ENCODE results near the gene CPA5. TPM values are rescaled to one million over a fixed set of nuclear protein-coding genes. Genes with fewer than 3 reads are reported as not detected.

Gene CPA5
- total and polyA plus RNA-seq, 10 of the 15 experiments (the other 5 are each of a cell fraction or from before 2014, with no cell fraction given), result 0.06 to 0.52 (median 0.29) TPM; not detected in 2

DNA sequence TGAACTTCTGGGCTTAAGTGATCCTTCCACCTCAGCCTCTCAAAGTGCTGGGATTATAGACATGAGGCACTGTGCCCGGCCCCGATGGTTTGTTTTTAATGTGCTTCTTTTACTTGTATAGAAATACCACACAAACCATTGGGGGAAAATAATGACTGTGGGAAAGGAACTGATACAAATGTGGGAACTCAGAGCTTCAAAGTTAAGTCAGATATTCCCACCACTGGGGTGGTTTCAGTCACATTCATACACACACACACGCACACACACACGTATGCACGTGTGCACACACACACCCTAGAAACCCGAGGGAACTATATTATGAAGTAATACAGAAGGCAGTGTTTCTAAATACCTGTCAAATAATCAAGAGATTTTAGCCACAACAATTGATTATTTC lies 34.6 kb upstream of the CPA5 start (continued):
- TF ChIP-seq, protein P1, sequence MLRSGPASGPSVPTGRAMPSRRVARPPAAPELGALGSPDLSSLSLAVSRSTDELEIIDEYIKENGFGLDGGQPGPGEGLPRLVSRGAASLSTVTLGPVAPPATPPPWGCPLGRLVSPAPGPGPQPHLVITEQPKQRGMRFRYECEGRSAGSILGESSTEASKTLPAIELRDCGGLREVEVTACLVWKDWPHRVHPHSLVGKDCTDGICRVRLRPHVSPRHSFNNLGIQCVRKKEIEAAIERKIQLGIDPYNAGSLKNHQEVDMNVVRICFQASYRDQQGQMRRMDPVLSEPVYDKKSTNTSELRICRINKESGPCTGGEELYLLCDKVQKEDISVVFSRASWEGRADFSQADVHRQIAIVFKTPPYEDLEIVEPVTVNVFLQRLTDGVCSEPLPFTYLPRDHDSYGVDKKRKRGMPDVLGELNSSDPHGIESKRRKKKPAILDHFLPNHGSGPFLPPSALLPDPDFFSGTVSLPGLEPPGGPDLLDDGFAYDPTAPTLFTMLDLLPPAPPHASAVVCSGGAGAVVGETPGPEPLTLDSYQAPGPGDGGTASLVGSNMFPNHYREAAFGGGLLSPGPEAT (IDR thresholded peaks at IDR 0.05; ENCODE audit: low read depth), result peak; percentile 36; the same call in 1 of the 2 replicates
- TF ChIP-seq CHD1 (IDR thresholded peaks at IDR 0.05; ENCODE audit: low read depth, low read length), result no peak
- TF ChIP-seq GATAD2B (conservative IDR thresholded peaks at IDR 0.05; ENCODE audit: low read depth), result peak; percentile 58; the same call in 1 of the 2 replicates
- TF ChIP-seq KAT2A (conservative IDR thresholded peaks at IDR 0.05; ENCODE audit: control insufficient read depth, low read depth, low read length), result no peak
- no peak for TF ChIP-seq NFYA (IDR thresholded peaks at IDR 0.05; ENCODE audit: borderline replicate concordance, low read depth, low read length)
- no peak for TF ChIP-seq RCOR1 (conservative IDR thresholded peaks at IDR 0.05; ENCODE audit: low read depth, low read length)
- TF ChIP-seq GABPA (IDR thresholded peaks at IDR 0.05; ENCODE audit: low read depth), result 0 out of 2 replicates have a peak, but pooled peaks have one; percentile 44
- TF ChIP-seq FOXM1 (IDR thresholded peaks at IDR 0.05; ENCODE audit: low read depth, low read length), result peak; percentile 73; the same call in 1 of the 2 replicates
- TF ChIP-seq SRF (IDR thresholded peaks at IDR 0.05; ENCODE audit: low read depth in 2 of 2, low read length in 2 of 2), result no peak
- 0 out of 2 replicates have a peak, but pooled peaks have one; percentile 11 for TF ChIP-seq RAD51 (IDR thresholded peaks at IDR 0.05)
- TF ChIP-seq FOXK2 (IDR thresholded peaks at IDR 0.05), result no peak
- no peak for TF ChIP-seq ZNF384 (IDR thresholded peaks at IDR 0.05; ENCODE audit: borderline replicate concordance, low read depth, low read length)
- TF ChIP-seq SMC3 (IDR thresholded peaks at IDR 0.05; ENCODE audit: borderline replicate concordance, low read length), result peak; percentile 10; the same call in 1 of the 2 replicates
- TF ChIP-seq YY1 (IDR thresholded peaks at IDR 0.05; ENCODE audit: low read depth, low read length), result no peak
- no peak for TF ChIP-seq ZNF274 (IDR thresholded peaks at IDR 0.05; ENCODE audit: insufficient read depth, insufficient read length)
- no peak for TF ChIP-seq NFXL1 (IDR thresholded peaks at IDR 0.05; ENCODE audit: borderline replicate concordance)
- 0 out of 2 replicates have a peak, but pooled peaks have one; percentile 36 for TF ChIP-seq CBFB (IDR thresholded peaks at IDR 0.05; ENCODE audit: low read depth)
- no peak for TF ChIP-seq RFX5 (IDR thresholded peaks at IDR 0.05; ENCODE audit: low read depth, low read length)
- TF ChIP-seq ZNF24 (IDR thresholded peaks at IDR 0.05), result no peak
- no peak for TF ChIP-seq NR2C1 (IDR thresholded peaks at IDR 0.05)
- no peak for TF ChIP-seq RBBP5 (conservative IDR thresholded peaks at IDR 0.05)
- TF ChIP-seq TCF3 (IDR thresholded peaks at IDR 0.05; ENCODE audit: borderline replicate concordance, insufficient read depth, low read depth, low read length), result no peak
- no peak for TF ChIP-seq IRF5 (IDR thresholded peaks at IDR 0.05; ENCODE audit: borderline replicate concordance)
- TF ChIP-seq, protein P2, sequence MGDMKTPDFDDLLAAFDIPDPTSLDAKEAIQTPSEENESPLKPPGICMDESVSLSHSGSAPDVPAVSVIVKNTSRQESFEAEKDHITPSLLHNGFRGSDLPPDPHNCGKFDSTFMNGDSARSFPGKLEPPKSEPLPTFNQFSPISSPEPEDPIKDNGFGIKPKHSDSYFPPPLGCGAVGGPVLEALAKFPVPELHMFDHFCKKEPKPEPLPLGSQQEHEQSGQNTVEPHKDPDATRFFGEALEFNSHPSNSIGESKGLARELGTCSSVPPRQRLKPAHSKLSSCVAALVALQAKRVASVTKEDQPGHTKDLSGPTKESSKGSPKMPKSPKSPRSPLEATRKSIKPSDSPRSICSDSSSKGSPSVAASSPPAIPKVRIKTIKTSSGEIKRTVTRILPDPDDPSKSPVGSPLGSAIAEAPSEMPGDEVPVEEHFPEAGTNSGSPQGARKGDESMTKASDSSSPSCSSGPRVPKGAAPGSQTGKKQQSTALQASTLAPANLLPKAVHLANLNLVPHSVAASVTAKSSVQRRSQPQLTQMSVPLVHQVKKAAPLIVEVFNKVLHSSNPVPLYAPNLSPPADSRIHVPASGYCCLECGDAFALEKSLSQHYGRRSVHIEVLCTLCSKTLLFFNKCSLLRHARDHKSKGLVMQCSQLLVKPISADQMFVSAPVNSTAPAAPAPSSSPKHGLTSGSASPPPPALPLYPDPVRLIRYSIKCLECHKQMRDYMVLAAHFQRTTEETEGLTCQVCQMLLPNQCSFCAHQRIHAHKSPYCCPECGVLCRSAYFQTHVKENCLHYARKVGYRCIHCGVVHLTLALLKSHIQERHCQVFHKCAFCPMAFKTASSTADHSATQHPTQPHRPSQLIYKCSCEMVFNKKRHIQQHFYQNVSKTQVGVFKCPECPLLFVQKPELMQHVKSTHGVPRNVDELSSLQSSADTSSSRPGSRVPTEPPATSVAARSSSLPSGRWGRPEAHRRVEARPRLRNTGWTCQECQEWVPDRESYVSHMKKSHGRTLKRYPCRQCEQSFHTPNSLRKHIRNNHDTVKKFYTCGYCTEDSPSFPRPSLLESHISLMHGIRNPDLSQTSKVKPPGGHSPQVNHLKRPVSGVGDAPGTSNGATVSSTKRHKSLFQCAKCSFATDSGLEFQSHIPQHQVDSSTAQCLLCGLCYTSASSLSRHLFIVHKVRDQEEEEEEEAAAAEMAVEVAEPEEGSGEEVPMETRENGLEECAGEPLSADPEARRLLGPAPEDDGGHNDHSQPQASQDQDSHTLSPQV (IDR thresholded peaks at IDR 0.05), result no peak
- TF ChIP-seq PAX8 (IDR thresholded peaks at IDR 0.05), result no peak
- TF ChIP-seq ASH2L (IDR thresholded peaks at IDR 0.05; ENCODE audit: borderline replicate concordance, low read depth), result no peak
- no peak for TF ChIP-seq WRNIP1 (IDR thresholded peaks at IDR 0.05; ENCODE audit: borderline replicate concordance, low read depth, low read length)
- 0 out of 2 replicates have a peak, but pooled peaks have one; percentile 40 for TF ChIP-seq BCL11A (IDR thresholded peaks at IDR 0.05; ENCODE audit: low read depth, low read length)

Measured in GM12878 (cell line).